Measurements from ENCODE around the gene MBOAT2. TPM values are rescaled to one million over a fixed set of nuclear protein-coding genes. Genes with fewer than 3 reads are reported as not detected.

Gene MBOAT2
- total and polyA plus RNA-seq, 7 donors: 8.4 to 43.5 (median 15.3) TPM

DNA sequence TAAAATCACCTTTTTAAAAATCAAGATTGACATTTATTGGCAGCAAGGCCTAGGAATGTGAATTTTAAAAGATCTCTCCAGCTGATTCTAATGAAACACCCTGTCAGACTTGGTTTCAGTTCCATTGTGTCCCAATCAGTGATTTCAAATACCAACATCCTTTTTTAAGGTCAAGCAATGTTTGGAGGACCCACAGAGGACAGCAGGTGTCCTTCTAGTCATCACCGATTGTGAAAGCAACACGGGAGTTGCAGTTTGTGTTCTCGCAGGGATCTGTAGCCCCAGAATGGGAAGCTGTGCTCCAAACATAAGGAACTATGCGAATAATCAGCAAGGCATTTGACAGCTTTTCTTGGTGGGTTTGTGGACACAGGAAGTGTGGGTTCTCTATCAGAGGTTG is 161.6 kb downstream of the MBOAT2 start:
- Histone ChIP-seq H3K27me3 (no peaks in the 10 kb centered on the region), H3K4me1 (peaks cover 0 to 5% (median 3%) of the 10 kb centered on the region in 4 donors), H3K4me3 (no peak overlapping the region), H3K9me3 (no peaks in the 10 kb centered on the region), H3K36me3 (no peaks in the 10 kb centered on the region), H3K27ac (no peak overlapping the region)
- intact Hi-C loops (cut with DNase I): no loop called here
- 91 to 93% methylated on average over 4 of the region's 4 CpGs for WGBS, 2 donors
- DNase-seq: no peak
- TF ChIP-seq POLR2AphosphoS5 (IDR thresholded peaks at IDR 0.05) (no peak), POLR2A (IDR thresholded peaks at IDR 0.05) (no peak), CTCF (IDR thresholded peaks at IDR 0.05) (no peak)

- TF ChIP-seq EP300 (IDR thresholded peaks at IDR 0.05) (no peak), POLR2A (IDR thresholded peaks at IDR 0.05) (no peak), POLR2AphosphoS5 (IDR thresholded peaks at IDR 0.05) (no peak), CTCF (IDR thresholded peaks at IDR 0.05) (no peak)
- H3K4me1 ChIP-seq: peaks cover 0 to 17% (median 14%) of the 10 kb centered on the region in 4 donors
- H3K36me3 ChIP-seq: no peaks in the 10 kb centered on the region
- no peak overlapping the region for H3K4me3 ChIP-seq
- no peak overlapping the region for H3K27ac ChIP-seq
- no peaks in the 10 kb centered on the region for H3K27me3 ChIP-seq
- WGBS, 2 donors: 55 to 72% methylated on average over 12 of the region's 12 CpGs
- intact Hi-C loops (cut with DNase I): no loop called here
- no peak for DNase-seq
- no peaks in the 10 kb centered on the region for H3K9me3 ChIP-seq
Observed at GRCh38 chr2:8840475-8841091, 162.9 kb downstream of the MBOAT2 start.

DNA sequence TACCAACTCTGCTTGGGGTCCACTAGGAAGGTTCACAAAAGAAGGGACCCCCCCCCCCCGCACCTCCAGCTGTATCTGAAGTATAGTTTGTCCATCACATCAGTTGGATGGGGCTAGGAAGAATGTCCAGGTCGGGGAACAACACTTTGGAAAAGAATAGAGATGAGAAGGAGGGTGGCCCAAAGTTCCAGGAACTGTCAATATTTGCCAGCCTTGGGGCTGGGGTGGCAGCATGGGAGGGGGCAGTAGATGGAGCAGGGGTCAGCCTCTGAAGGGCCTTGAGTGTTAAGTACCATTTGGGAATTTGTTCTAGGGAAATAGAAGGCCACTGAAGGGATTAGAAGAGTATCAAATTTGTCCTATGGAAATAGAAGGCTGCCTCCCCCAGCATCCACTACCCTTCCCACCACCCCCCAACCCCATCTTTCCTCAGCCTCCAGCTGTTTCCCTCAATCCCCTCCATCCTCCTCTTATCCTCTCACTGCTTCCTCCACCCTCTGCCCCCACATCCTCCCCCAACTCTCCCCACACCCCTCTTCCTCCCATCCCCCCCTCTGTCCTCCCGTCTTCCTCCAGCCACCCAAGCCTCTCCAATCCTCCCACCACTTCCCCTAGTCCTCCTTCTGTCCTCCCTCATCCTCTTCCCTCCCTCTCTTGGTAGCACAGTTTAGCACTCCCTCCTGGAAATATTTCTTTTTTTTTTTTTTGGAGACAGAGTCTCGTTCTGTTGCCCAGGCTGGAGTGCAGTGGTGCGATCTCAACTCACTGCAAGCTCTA is 164.1 kb downstream of the MBOAT2 start:
- no peak for TF ChIP-seq POLR2A (IDR thresholded peaks at IDR 0.05)
- no peak for TF ChIP-seq EP300 (IDR thresholded peaks at IDR 0.05)
- TF ChIP-seq CTCF (IDR thresholded peaks at IDR 0.05): no peak
- H3K27me3 ChIP-seq: no peaks in the 10 kb centered on the region
- H3K4me3 ChIP-seq: no peak overlapping the region
- no peaks in the 10 kb centered on the region for H3K36me3 ChIP-seq
- intact Hi-C loops (cut with DNase I): no loop called here
- WGBS, 2 donors: 69 to 79% methylated on average over 5 of the region's 5 CpGs
- no peak overlapping the region for H3K27ac ChIP-seq
- no peaks in the 10 kb centered on the region for H3K9me3 ChIP-seq
- peaks cover 0 to 29% (median 26%) of the 10 kb centered on the region in 4 donors for H3K4me1 ChIP-seq
- no peak for DNase-seq

GRCh38 chr2:8837795-8838140 is 165.7 kb downstream of the MBOAT2 start:
- H3K27ac ChIP-seq: peak overlapping the region; percentile 81 to 92 (median 90)
- no peak for TF ChIP-seq EP300 (IDR thresholded peaks at IDR 0.05)
- TF ChIP-seq CTCF (IDR thresholded peaks at IDR 0.05): peak in 1 of 4 experiments; percentile 11
- peak overlapping the region; percentile 77 to 99 (median 97) for H3K4me3 ChIP-seq
- 78 to 81% methylated on average over 11 of the region's 11 CpGs for WGBS, 2 donors
- H3K9me3 ChIP-seq: no peaks in the 10 kb centered on the region
- no peaks in the 10 kb centered on the region for H3K36me3 ChIP-seq
- no peak for DNase-seq
- H3K27me3 ChIP-seq: no peaks in the 10 kb centered on the region
- peaks cover 0 to 43% (median 40%) of the 10 kb centered on the region in 4 donors for H3K4me1 ChIP-seq
- intact Hi-C loops (cut with DNase I): loop anchor here (2.0 kb wide), 1 partner anchor 15 kb away; no protein-coding TSS in a partner anchor
